WTC11 (cell line): ENCODE measurements around the gene PRPF40A.

Experiments used
- FOXK1 ChIP-seq: sonication (generic); formaldehyde crosslinking; IDR thresholded peaks from 2 replicates; pipeline ENCODE4 v1.8.0; 2022; ENCODE audit warnings: mild to moderate bottlenecking, moderate library complexity, missing genetic modification reagents
- NFE2L1 ChIP-seq: sonication (generic); formaldehyde crosslinking; IDR thresholded peaks from 2 replicates; pipeline ENCODE4 v1.8.1; 2023; ENCODE audit warnings: missing genetic modification reagents
- ZNF423 ChIP-seq: fragments of 250-450 bp; sonication (Bioruptor Pico); IDR thresholded peaks from 2 replicates; pipeline ENCODE4 v2.1.2; 2022; ENCODE audit warnings: mild to moderate bottlenecking, moderate library complexity
- TF ChIP-seq, protein P1 (sequence below): sonication (generic); formaldehyde crosslinking; IDR thresholded peaks from 2 replicates; pipeline ENCODE4 v1.8.0; 2022; ENCODE audit warnings: mild to moderate bottlenecking, missing genetic modification reagents
- TF ChIP-seq, protein P2 (sequence below): fragments of 250-450 bp; sonication (Bioruptor Pico); IDR thresholded peaks from 2 replicates; pipeline ENCODE4 v1.9.0; 2021; ENCODE audit warnings: moderate library complexity, mild to moderate bottlenecking, inconsistent platforms, borderline replicate concordance

DNA sequence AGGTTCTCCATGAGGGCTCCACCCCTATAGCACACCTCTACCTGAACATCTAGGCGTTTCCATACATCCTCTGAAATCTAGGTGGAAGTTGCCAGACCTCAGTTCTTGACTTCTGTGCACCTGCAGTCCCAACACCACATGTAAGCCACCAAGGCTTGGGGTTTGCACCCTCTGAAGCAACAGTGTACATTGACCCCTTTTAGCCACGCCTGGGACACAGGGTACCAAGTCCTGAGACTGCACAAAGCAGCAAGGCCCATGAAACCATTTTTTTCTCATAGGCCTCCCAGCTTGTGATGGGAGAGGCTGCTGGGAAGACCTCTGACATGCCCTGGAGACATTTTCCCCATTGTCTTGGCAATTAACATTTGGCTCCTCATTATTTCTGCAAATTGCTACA is 21.2 kb upstream of the PRPF40A start:
- no peak for TF ChIP-seq FOXK1
- TF ChIP-seq, protein P1, sequence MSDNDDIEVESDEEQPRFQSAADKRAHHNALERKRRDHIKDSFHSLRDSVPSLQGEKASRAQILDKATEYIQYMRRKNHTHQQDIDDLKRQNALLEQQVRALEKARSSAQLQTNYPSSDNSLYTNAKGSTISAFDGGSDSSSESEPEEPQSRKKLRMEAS (CRISPR knock-in tag) = no peak
- TF ChIP-seq NFE2L1 (CRISPR knock-in tag) = no peak
- TF ChIP-seq, protein P2, sequence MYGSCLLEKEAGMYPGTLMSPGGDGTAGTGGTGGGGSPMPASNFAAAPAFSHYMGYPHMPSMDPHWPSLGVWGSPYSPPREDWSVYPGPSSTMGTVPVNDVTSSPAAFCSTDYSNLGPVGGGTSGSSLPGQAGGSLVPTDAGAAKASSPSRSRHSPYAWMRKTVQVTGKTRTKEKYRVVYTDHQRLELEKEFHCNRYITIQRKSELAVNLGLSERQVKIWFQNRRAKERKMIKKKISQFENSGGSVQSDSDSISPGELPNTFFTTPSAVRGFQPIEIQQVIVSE = no peak
- no peak for TF ChIP-seq ZNF423 (CRISPR knock-in tag)
